Measurements from ENCODE around the gene PRKD1. TPM values are rescaled to one million over a fixed set of nuclear protein-coding genes. Genes with fewer than 3 reads are reported as not detected.

Gene PRKD1
- total and polyA plus RNA-seq, 2 donors (not counting 1 experiment from before 2014, with no cell fraction given): 0.03 to 4.3 TPM

- Histone ChIP-seq H3K27me3 (replicated peaks in 1 of 4; ENCODE audit: control extremely low read depth in 1 of 4, control insufficient read depth in 3 of 4, insufficient read depth in 4 of 4, low read length in 3 of 4) (no peaks in the 10 kb centered on the region), H3K4me1 (ENCODE audit: control insufficient read depth in 2 of 2, insufficient read depth in 2 of 2, low read length in 2 of 2) (no peaks in the 10 kb centered on the region), H3K27ac (ENCODE audit: low read length in 2 of 2) (no peak overlapping the region), H4K20me1 (ENCODE audit: control insufficient read depth, insufficient read depth, low read length, poor library complexity, severe bottlenecking) (no peaks in the 10 kb centered on the region), H3K79me2 (ENCODE audit: control insufficient read depth, insufficient read depth, low read length) (no peaks in the 10 kb centered on the region), H3K9me3 (ENCODE audit: control extremely low read depth in 1 of 3, control insufficient read depth in 2 of 3, insufficient read depth in 1 of 3, low read length in 2 of 3) (peaks cover 0 to 4% (median 0%) of the 10 kb centered on the region in 3 donors), H3K9ac (ENCODE audit: low read length) (no peak overlapping the region), H3K4me2 (replicated peaks; ENCODE audit: low read depth, low read length, poor library complexity, severe bottlenecking) (no peak overlapping the region), H2AFZ (ENCODE audit: insufficient read depth, low read depth, low read length, poor library complexity, severe bottlenecking) (no peak overlapping the region), H3K36me3 (replicated peaks in 1 of 2; ENCODE audit: control extremely low read depth in 1 of 2, control insufficient read depth in 1 of 2, extremely low read depth in 1 of 2, insufficient read depth in 2 of 2, low read length in 1 of 2) (no peaks in the 10 kb centered on the region), H3K4me3 (ENCODE audit: control extremely low read depth in 1 of 5, extremely low read depth in 1 of 5, insufficient read depth in 1 of 5, low read depth in 2 of 5, low read length in 4 of 5) (no peak overlapping the region)
- H3K9me3 Mint-ChIP-seq (ENCODE audit: insufficient read depth): peaks cover 4% of the 10 kb centered on the region
- no peaks in the 10 kb centered on the region for H3K27me3 Mint-ChIP-seq
- no peak for TF ChIP-seq EZH2 (IDR thresholded peaks at IDR 0.05; ENCODE audit: borderline replicate concordance, insufficient read depth, low read depth, low read length, poor library complexity, severe bottlenecking)
- TF ChIP-seq, protein P1, sequence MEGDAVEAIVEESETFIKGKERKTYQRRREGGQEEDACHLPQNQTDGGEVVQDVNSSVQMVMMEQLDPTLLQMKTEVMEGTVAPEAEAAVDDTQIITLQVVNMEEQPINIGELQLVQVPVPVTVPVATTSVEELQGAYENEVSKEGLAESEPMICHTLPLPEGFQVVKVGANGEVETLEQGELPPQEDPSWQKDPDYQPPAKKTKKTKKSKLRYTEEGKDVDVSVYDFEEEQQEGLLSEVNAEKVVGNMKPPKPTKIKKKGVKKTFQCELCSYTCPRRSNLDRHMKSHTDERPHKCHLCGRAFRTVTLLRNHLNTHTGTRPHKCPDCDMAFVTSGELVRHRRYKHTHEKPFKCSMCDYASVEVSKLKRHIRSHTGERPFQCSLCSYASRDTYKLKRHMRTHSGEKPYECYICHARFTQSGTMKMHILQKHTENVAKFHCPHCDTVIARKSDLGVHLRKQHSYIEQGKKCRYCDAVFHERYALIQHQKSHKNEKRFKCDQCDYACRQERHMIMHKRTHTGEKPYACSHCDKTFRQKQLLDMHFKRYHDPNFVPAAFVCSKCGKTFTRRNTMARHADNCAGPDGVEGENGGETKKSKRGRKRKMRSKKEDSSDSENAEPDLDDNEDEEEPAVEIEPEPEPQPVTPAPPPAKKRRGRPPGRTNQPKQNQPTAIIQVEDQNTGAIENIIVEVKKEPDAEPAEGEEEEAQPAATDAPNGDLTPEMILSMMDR (IDR thresholded peaks at IDR 0.05): no peak
- intact Hi-C loops (cut with micrococcal nuclease): no loop called here
- ChIA-PET CTCF (no interaction called here), POLR2A (no interaction called here)
- H3K4me1 Mint-ChIP-seq: no peaks in the 10 kb centered on the region
- no peak overlapping the region for H3K4me3 Mint-ChIP-seq
- H3K27ac Mint-ChIP-seq: no peak overlapping the region
- DNase-seq (no peak), ATAC-seq (ENCODE audit: low read depth) (no peak)
These were observed 242.7 kb downstream of the PRKD1 start for GRCh38 chr14:29684926-29685325.

GRCh38 chr14:29682789-29683188 lies 244.9 kb downstream of the PRKD1 start:
- H3K4me3 ChIP-seq (ENCODE audit: control extremely low read depth in 1 of 5, extremely low read depth in 1 of 5, insufficient read depth in 1 of 5, low read depth in 2 of 5, low read length in 4 of 5): no peak overlapping the region
- ChIA-PET CTCF (no interaction called here), POLR2A (no interaction called here)
- no peaks in the 10 kb centered on the region for H3K36me3 ChIP-seq (replicated peaks in 1 of 2; ENCODE audit: control extremely low read depth in 1 of 2, control insufficient read depth in 1 of 2, extremely low read depth in 1 of 2, insufficient read depth in 2 of 2, low read length in 1 of 2)
- no peak overlapping the region for H2AFZ ChIP-seq (ENCODE audit: insufficient read depth, low read depth, low read length, poor library complexity, severe bottlenecking)
- peaks cover 0 to 4% (median 0%) of the 10 kb centered on the region in 3 donors for H3K9me3 ChIP-seq (ENCODE audit: control extremely low read depth in 1 of 3, control insufficient read depth in 2 of 3, insufficient read depth in 1 of 3, low read length in 2 of 3)
- H3K27ac Mint-ChIP-seq: no peak overlapping the region
- H3K9me3 Mint-ChIP-seq (ENCODE audit: insufficient read depth): no peaks in the 10 kb centered on the region
- H3K4me1 Mint-ChIP-seq: no peaks in the 10 kb centered on the region
- H3K4me3 Mint-ChIP-seq: no peak overlapping the region
- no peak overlapping the region for H3K4me2 ChIP-seq (replicated peaks; ENCODE audit: low read depth, low read length, poor library complexity, severe bottlenecking)
- H3K9ac ChIP-seq (ENCODE audit: low read length): no peak overlapping the region
- H4K20me1 ChIP-seq (ENCODE audit: control insufficient read depth, insufficient read depth, low read length, poor library complexity, severe bottlenecking): no peaks in the 10 kb centered on the region
- no peaks in the 10 kb centered on the region for H3K27me3 ChIP-seq (replicated peaks in 1 of 4; ENCODE audit: control extremely low read depth in 1 of 4, control insufficient read depth in 3 of 4, insufficient read depth in 4 of 4, low read length in 3 of 4)
- ATAC-seq (ENCODE audit: low read depth) (no peak), DNase-seq (no peak)
- no peak overlapping the region for H3K27ac ChIP-seq (ENCODE audit: low read length in 2 of 2)
- no peaks in the 10 kb centered on the region for H3K27me3 Mint-ChIP-seq
- TF ChIP-seq EZH2 (IDR thresholded peaks at IDR 0.05; ENCODE audit: borderline replicate concordance, insufficient read depth, low read depth, low read length, poor library complexity, severe bottlenecking): no peak
- TF ChIP-seq, protein P1 (IDR thresholded peaks at IDR 0.05): no peak
- intact Hi-C loops (cut with micrococcal nuclease): no loop called here
- no peaks in the 10 kb centered on the region for H3K4me1 ChIP-seq (ENCODE audit: control insufficient read depth in 2 of 2, insufficient read depth in 2 of 2, low read length in 2 of 2)
- no peaks in the 10 kb centered on the region for H3K79me2 ChIP-seq (ENCODE audit: control insufficient read depth, insufficient read depth, low read length)
- WGBS (ENCODE audit: insufficient coverage): 81% methylated on average over 2 of the region's 2 CpGs
